Thyroid gland (tissue), 4 donors: ENCODE results near the gene XDH.

Experiments
- POLR2A ChIP-seq, 2 donors: fragments of 450-650 bp; IDR thresholded peaks; one replicate each; pipeline ENCODE4 v1.6.1; 2017; ENCODE audit warnings: antibody characterized with exemption in 2 of 2, mild to moderate bottlenecking in 2 of 2, moderate library complexity in 1 of 2
- TF ChIP-seq, protein P1 (sequence below), 6 experiments: fragments of 200-600 bp in 3 of 6; fragments of 450-650 bp in 3 of 6; sonication (generic) in 3 of 6; IDR thresholded peaks; one replicate each; pipeline ENCODE4 v1.5.1; 2016 to 2019; ENCODE audit warnings: antibody characterized with exemption in 6 of 6, mild to moderate bottlenecking in 2 of 6, inconsistent platforms in 1 of 6, moderate library complexity in 1 of 6

- TF ChIP-seq, protein P1, sequence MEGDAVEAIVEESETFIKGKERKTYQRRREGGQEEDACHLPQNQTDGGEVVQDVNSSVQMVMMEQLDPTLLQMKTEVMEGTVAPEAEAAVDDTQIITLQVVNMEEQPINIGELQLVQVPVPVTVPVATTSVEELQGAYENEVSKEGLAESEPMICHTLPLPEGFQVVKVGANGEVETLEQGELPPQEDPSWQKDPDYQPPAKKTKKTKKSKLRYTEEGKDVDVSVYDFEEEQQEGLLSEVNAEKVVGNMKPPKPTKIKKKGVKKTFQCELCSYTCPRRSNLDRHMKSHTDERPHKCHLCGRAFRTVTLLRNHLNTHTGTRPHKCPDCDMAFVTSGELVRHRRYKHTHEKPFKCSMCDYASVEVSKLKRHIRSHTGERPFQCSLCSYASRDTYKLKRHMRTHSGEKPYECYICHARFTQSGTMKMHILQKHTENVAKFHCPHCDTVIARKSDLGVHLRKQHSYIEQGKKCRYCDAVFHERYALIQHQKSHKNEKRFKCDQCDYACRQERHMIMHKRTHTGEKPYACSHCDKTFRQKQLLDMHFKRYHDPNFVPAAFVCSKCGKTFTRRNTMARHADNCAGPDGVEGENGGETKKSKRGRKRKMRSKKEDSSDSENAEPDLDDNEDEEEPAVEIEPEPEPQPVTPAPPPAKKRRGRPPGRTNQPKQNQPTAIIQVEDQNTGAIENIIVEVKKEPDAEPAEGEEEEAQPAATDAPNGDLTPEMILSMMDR (IDR thresholded peaks at IDR 0.05): no peak
- TF ChIP-seq POLR2A (IDR thresholded peaks at IDR 0.05): no peak
Observed at GRCh38 chr2:31402388-31402787, 12.2 kb downstream of the XDH start.
